ENCODE data around the gene DEFB132. TPM values are rescaled to one million over a fixed set of nuclear protein-coding genes. Genes with fewer than 3 reads are reported as not detected.
A peak's percentile ranks its signal among the peaks of the same experiment; 100 is the strongest.

DEFB132 gene
- total and polyA plus RNA-seq, 9 of the 15 experiments (the other 6 are each of a cell fraction or from before 2014, with no cell fraction given), result not detected

DNA sequence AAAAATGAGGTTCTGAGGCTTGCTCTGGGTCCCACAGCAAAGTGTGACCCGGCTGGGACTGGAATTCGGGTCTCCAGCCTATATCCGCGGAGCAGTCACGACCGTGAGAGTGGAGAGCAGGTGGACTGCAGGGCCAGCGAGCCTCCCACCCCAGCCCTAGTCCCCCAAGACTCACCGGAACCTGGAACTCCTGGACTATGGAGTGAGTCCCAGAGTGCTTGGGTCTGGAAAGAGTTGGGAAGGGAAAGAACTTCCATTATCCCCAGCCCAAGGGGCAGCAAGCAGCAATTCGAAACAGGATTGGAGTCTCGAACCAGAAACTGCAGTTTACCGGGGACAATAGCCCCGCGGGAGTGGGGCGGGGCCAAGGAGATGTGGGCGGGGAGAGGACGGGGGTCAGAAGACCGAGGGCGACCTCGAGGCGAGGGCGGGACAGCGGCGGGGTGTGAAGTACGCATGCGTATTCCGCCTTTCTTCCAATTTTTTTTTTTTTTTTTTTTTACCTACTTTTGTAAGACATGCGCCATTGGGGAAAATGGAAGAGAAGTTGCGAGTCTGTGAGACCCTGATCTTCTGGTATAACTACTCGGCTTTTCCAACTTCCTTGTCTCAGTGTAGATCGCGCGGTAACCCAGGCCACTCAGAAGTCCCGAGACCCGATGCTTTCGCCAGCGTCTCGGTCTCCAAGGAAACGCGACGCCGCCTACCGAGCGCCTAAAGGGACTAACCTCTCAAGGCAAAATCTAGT lies 32.7 kb downstream of the DEFB132 start, which contains the start of gene C20orf96 (continued):
- TF ChIP-seq ZKSCAN1 (IDR thresholded peaks at IDR 0.05; ENCODE audit: low read depth, low read length) (0 out of 2 replicates have a peak, but pooled peaks have one; percentile 37), PHF8 (IDR thresholded peaks at IDR 0.05; ENCODE audit: borderline replicate concordance, low read length) (peak; percentile 77; the same call in 1 of the 2 replicates), BDP1 (IDR thresholded peaks at IDR 0.05; ENCODE audit: insufficient read depth, insufficient read length) (no peak), CBFA2T2 (conservative IDR thresholded peaks at IDR 0.05) (no peak), HDAC1 (IDR thresholded peaks at IDR 0.05) (peak in 1 of 2 experiments; percentile 47; a peak in 1 of 4 replicates), PYGO2 (tag; IDR thresholded peaks at IDR 0.05) (no peak), NR1H2 (CRISPR knock-in tag; IDR thresholded peaks at IDR 0.05) (no peak), TCF3 (CRISPR knock-in tag; IDR thresholded peaks at IDR 0.05) (no peak), JUND (IDR thresholded peaks at IDR 0.05; ENCODE audit: borderline replicate concordance, low read depth, low read length) (no peak), JUND (tag; IDR thresholded peaks at IDR 0.05; ENCODE audit: borderline replicate concordance, low read depth, low read length) (no peak)
- TF ChIP-seq, protein P1, sequence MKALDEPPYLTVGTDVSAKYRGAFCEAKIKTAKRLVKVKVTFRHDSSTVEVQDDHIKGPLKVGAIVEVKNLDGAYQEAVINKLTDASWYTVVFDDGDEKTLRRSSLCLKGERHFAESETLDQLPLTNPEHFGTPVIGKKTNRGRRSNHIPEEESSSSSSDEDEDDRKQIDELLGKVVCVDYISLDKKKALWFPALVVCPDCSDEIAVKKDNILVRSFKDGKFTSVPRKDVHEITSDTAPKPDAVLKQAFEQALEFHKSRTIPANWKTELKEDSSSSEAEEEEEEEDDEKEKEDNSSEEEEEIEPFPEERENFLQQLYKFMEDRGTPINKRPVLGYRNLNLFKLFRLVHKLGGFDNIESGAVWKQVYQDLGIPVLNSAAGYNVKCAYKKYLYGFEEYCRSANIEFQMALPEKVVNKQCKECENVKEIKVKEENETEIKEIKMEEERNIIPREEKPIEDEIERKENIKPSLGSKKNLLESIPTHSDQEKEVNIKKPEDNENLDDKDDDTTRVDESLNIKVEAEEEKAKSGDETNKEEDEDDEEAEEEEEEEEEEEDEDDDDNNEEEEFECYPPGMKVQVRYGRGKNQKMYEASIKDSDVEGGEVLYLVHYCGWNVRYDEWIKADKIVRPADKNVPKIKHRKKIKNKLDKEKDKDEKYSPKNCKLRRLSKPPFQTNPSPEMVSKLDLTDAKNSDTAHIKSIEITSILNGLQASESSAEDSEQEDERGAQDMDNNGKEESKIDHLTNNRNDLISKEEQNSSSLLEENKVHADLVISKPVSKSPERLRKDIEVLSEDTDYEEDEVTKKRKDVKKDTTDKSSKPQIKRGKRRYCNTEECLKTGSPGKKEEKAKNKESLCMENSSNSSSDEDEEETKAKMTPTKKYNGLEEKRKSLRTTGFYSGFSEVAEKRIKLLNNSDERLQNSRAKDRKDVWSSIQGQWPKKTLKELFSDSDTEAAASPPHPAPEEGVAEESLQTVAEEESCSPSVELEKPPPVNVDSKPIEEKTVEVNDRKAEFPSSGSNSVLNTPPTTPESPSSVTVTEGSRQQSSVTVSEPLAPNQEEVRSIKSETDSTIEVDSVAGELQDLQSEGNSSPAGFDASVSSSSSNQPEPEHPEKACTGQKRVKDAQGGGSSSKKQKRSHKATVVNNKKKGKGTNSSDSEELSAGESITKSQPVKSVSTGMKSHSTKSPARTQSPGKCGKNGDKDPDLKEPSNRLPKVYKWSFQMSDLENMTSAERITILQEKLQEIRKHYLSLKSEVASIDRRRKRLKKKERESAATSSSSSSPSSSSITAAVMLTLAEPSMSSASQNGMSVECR (CRISPR knock-in tag; IDR thresholded peaks at IDR 0.05), result peak; percentile 87
- TF ChIP-seq, protein P2, sequence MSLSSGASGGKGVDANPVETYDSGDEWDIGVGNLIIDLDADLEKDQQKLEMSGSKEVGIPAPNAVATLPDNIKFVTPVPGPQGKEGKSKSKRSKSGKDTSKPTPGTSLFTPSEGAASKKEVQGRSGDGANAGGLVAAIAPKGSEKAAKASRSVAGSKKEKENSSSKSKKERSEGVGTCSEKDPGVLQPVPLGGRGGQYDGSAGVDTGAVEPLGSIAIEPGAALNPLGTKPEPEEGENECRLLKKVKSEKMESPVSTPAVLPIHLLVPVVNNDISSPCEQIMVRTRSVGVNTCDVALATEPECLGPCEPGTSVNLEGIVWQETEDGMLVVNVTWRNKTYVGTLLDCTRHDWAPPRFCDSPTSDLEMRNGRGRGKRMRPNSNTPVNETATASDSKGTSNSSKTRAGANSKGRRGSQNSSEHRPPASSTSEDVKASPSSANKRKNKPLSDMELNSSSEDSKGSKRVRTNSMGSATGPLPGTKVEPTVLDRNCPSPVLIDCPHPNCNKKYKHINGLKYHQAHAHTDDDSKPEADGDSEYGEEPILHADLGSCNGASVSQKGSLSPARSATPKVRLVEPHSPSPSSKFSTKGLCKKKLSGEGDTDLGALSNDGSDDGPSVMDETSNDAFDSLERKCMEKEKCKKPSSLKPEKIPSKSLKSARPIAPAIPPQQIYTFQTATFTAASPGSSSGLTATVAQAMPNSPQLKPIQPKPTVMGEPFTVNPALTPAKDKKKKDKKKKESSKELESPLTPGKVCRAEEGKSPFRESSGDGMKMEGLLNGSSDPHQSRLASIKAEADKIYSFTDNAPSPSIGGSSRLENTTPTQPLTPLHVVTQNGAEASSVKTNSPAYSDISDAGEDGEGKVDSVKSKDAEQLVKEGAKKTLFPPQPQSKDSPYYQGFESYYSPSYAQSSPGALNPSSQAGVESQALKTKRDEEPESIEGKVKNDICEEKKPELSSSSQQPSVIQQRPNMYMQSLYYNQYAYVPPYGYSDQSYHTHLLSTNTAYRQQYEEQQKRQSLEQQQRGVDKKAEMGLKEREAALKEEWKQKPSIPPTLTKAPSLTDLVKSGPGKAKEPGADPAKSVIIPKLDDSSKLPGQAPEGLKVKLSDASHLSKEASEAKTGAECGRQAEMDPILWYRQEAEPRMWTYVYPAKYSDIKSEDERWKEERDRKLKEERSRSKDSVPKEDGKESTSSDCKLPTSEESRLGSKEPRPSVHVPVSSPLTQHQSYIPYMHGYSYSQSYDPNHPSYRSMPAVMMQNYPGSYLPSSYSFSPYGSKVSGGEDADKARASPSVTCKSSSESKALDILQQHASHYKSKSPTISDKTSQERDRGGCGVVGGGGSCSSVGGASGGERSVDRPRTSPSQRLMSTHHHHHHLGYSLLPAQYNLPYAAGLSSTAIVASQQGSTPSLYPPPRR (CRISPR knock-in tag; IDR thresholded peaks at IDR 0.05; ENCODE audit: borderline replicate concordance), result no peak
- TF ChIP-seq, protein P3, sequence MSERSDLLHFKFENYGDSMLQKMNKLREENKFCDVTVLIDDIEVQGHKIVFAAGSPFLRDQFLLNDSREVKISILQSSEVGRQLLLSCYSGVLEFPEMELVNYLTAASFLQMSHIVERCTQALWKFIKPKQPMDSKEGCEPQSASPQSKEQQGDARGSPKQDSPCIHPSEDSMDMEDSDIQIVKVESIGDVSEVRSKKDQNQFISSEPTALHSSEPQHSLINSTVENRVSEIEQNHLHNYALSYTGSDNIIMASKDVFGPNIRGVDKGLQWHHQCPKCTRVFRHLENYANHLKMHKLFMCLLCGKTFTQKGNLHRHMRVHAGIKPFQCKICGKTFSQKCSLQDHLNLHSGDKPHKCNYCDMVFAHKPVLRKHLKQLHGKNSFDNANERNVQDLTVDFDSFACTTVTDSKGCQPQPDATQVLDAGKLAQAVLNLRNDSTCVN (CRISPR knock-in tag; IDR thresholded peaks at IDR 0.05), result no peak
- TF ChIP-seq, protein P4, sequence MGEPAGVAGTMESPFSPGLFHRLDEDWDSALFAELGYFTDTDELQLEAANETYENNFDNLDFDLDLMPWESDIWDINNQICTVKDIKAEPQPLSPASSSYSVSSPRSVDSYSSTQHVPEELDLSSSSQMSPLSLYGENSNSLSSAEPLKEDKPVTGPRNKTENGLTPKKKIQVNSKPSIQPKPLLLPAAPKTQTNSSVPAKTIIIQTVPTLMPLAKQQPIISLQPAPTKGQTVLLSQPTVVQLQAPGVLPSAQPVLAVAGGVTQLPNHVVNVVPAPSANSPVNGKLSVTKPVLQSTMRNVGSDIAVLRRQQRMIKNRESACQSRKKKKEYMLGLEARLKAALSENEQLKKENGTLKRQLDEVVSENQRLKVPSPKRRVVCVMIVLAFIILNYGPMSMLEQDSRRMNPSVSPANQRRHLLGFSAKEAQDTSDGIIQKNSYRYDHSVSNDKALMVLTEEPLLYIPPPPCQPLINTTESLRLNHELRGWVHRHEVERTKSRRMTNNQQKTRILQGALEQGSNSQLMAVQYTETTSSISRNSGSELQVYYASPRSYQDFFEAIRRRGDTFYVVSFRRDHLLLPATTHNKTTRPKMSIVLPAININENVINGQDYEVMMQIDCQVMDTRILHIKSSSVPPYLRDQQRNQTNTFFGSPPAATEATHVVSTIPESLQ (CRISPR knock-in tag; IDR thresholded peaks at IDR 0.05), result no peak
